PC-3 (cell line): ENCODE data around the gene METTL1. TPM values are rescaled to one million over a fixed set of nuclear protein-coding genes. Genes with fewer than 3 reads are reported as not detected.

Experiments used
- ATAC-seq: fragments of 200-7000 bp; cut with Tn5 transposase; 2 replicates; pipeline ENCODE4 v1.9.1; 2020; ENCODE audit warnings: mild to moderate bottlenecking, moderate library complexity
- BruUV-seq: library from RNA; stranded (reverse); fragments of 400-500 nt; replicated peaks from 2 replicates; lab custom pipeline; 2021; lab: Mats Ljungman, UMichigan
- CTCF ChIA-PET: fragments of 300-600 bp; sonication (Branson Sonifier 250); formaldehyde crosslinking; loops from one replicate; lab custom pipeline; 2022; ENCODE audit warnings: antibody characterized with exemption; lab: Charles Lee
- POLR2A ChIA-PET: fragments of 300-600 bp; sonication (Branson Sonifier 250); formaldehyde crosslinking; loops from one replicate; lab custom pipeline; 2022; ENCODE audit warnings: antibody characterized with exemption; ENCODE audit not compliant: unreplicated experiment; lab: Charles Lee
- DNase-seq: peaks from one replicate; pipeline ENCODE4 v3.0.0-alpha.2; 2015
- H2AFZ ChIP-seq: fragments of 300-600 bp; sonication (generic); 2 replicates; pipeline ENCODE4 v1.6.0; 2016; ENCODE audit warnings: antibody characterized with exemption, low read length
- H3F3A ChIP-seq: fragments of 300-600 bp; sonication (generic); one replicate; pipeline ENCODE4 v1.6.0; 2017; ENCODE audit warnings: antibody characterized with exemption, low read length, control low read depth, mild to moderate bottlenecking; ENCODE audit not compliant: unreplicated experiment
- H3K27ac ChIP-seq: fragments of 300-600 bp; sonication (generic); 2 replicates; pipeline ENCODE4 v1.5.1; 2016; ENCODE audit warnings: mild to moderate bottlenecking, low read length
- H3K27me3 ChIP-seq: fragments of 300-600 bp; sonication (generic); 2 replicates; pipeline ENCODE4 v1.6.1; 2016; ENCODE audit warnings: low read length, mixed read lengths
- H3K36me3 ChIP-seq: fragments of 300-600 bp; sonication (generic); 2 replicates; pipeline ENCODE4 v1.6.1; 2016; ENCODE audit warnings: low read depth, mixed run types, low read length, mixed read lengths
- H3K4me1 ChIP-seq: fragments of 300-600 bp; sonication (generic); 2 replicates; pipeline ENCODE4 v1.5.1; 2016; ENCODE audit warnings: low read length; ENCODE audit not compliant: insufficient read depth
- H3K4me2 ChIP-seq: fragments of 300-600 bp; sonication (generic); 2 replicates; pipeline ENCODE4 v1.6.0; 2016; ENCODE audit warnings: low read length
- H3K4me3 ChIP-seq: fragments of 300-600 bp; sonication (generic); 2 replicates; pipeline ENCODE4 v1.5.1; 2016; ENCODE audit warnings: mild to moderate bottlenecking, low read length, mixed read lengths
- H3K79me2 ChIP-seq: fragments of 300-600 bp; sonication (generic); 2 replicates; pipeline ENCODE4 v1.6.1; 2017; ENCODE audit warnings: low read length, mixed read lengths
- H3K9ac ChIP-seq: fragments of 300-600 bp; sonication (generic); 2 replicates; pipeline ENCODE4 v1.6.0; 2016; ENCODE audit warnings: mild to moderate bottlenecking, low read length
- H3K9me2 ChIP-seq: fragments of 300-600 bp; sonication (generic); replicated peaks from 2 replicates; pipeline ENCODE4 v1.6.1; 2016; ENCODE audit warnings: mixed run types, low read length, mixed read lengths
- H3K9me3 ChIP-seq: fragments of 300-600 bp; sonication (generic); 2 replicates; pipeline ENCODE4 v1.6.1; 2016; ENCODE audit warnings: low read length, mixed read lengths
- H4K20me1 ChIP-seq: fragments of 300-600 bp; sonication (generic); 2 replicates; pipeline ENCODE4 v1.6.1; 2016; ENCODE audit warnings: low read length, mixed read lengths
- CTCF ChIP-seq: fragments of 300-600 bp; sonication (generic); conservative IDR thresholded peaks from 2 replicates; pipeline ENCODE4 v1.5.1; 2017; ENCODE audit warnings: antibody characterized with exemption, low read depth, mild to moderate bottlenecking, low read length
- EZH2 ChIP-seq: fragments of 300-600 bp; sonication (generic); IDR thresholded peaks from one replicate; pipeline ENCODE4 v1.6.1; 2017; ENCODE audit warnings: antibody characterized with exemption, mild to moderate bottlenecking, low read length; ENCODE audit not compliant: unreplicated experiment
- EZH2phosphoT487 ChIP-seq: fragments of 300-600 bp; sonication (generic); IDR thresholded peaks from 2 replicates; pipeline ENCODE4 v1.6.1; 2018; ENCODE audit warnings: mild to moderate bottlenecking, antibody characterized with exemption, low read length, borderline replicate concordance
- intact Hi-C: fragments of 100-400 bp; cut with micrococcal nuclease; formaldehyde crosslinking; loops from 2 replicates; pipeline ENCODE4 v1.9.0; 2023
- total RNA-seq: library from RNA; depleted of rRNA; stranded (reverse); fragments of >200 nt; gene quantifications from 2 replicates; pipeline ENCODE4 v1.2.3, GENCODE V29; 2014

The METTL1 gene
- total RNA-seq, 1 experiment from 2014 or later: 29.8 TPM

GRCh38 chr12:57732726-57733593 is 38.9 kb downstream of the METTL1 start:
- BruUV-seq: no TSS peak
- H3K36me3 ChIP-seq: no peaks in the 10 kb centered on the region
- H3K27ac ChIP-seq: no peak overlapping the region
- no peaks in the 10 kb centered on the region for H3K9me2 ChIP-seq
- no peak overlapping the region for H2AFZ ChIP-seq
- H3K9ac ChIP-seq: no peak overlapping the region
- ATAC-seq: no peak
- no peaks in the 10 kb centered on the region for H3K9me3 ChIP-seq
- TF ChIP-seq CTCF: no peak
- TF ChIP-seq EZH2: no peak
- no peak for TF ChIP-seq EZH2phosphoT487
- H3F3A ChIP-seq: no peaks in the 10 kb centered on the region
- H3K79me2 ChIP-seq: no peaks in the 10 kb centered on the region
- DNase-seq: no peak
- H4K20me1 ChIP-seq: no peaks in the 10 kb centered on the region
- intact Hi-C loops: no loop called here
- no peak overlapping the region for H3K4me2 ChIP-seq
- POLR2A ChIA-PET: no interaction called here
- CTCF ChIA-PET: no interaction called here
- H3K4me1 ChIP-seq: peaks cover 17% of the 10 kb centered on the region
- H3K4me3 ChIP-seq: no peak overlapping the region
- peaks cover 33% of the 10 kb centered on the region for H3K27me3 ChIP-seq

GRCh38 chr12:57732270-57732669 is 39.6 kb downstream of the METTL1 start:
- no peaks in the 10 kb centered on the region for H3K79me2 ChIP-seq
- H3K4me2 ChIP-seq: no peak overlapping the region
- no peak for TF ChIP-seq CTCF
- no peak for TF ChIP-seq EZH2phosphoT487
- TF ChIP-seq EZH2: no peak
- H3K9me3 ChIP-seq: no peaks in the 10 kb centered on the region
- ChIA-PET POLR2A (no interaction called here), CTCF (no interaction called here)
- no peak for ATAC-seq
- H3K4me3 ChIP-seq: no peak overlapping the region
- no peak overlapping the region for H3K9ac ChIP-seq
- BruUV-seq: no TSS peak
- H3K4me1 ChIP-seq: peaks cover 10% of the 10 kb centered on the region; the same call in 1 of the 2 replicates
- no peak overlapping the region for H3K27ac ChIP-seq
- intact Hi-C loops: no loop called here
- no peak for DNase-seq
- H3K36me3 ChIP-seq: no peaks in the 10 kb centered on the region
- H3K27me3 ChIP-seq: peaks cover 26% of the 10 kb centered on the region
- no peak overlapping the region for H2AFZ ChIP-seq
- no peaks in the 10 kb centered on the region for H3F3A ChIP-seq
- no peaks in the 10 kb centered on the region for H4K20me1 ChIP-seq
- H3K9me2 ChIP-seq: no peaks in the 10 kb centered on the region
